Astrocyte of the cerebellum (primary cell): Measurements from ENCODE around the gene SH3GL3.

Source experiments
- DNase-seq: peaks from one replicate; pipeline ENCODE4 v3.0.0-alpha.2; 2011; ENCODE audit warnings: low read depth
- H3K4me3 ChIP-seq: 2 replicates; pipeline ENCODE4 v1.5.1; 2011; ENCODE audit warnings: mild to moderate bottlenecking, low read depth, low read length, moderate library complexity
- in situ Hi-C: cut with HindIII; loops from 2 replicates; pipeline ENCODE4 v1.10.0; 2017; ENCODE audit warnings: low sequenced_read_pairs
- TF ChIP-seq, protein P1 (sequence below): IDR thresholded peaks from 2 replicates; pipeline ENCODE4 v1.5.1; 2012; ENCODE audit warnings: low read length, low read depth, moderate library complexity, mild to moderate bottlenecking; ENCODE audit errors: missing control alignments

Gene SH3GL3

DNA sequence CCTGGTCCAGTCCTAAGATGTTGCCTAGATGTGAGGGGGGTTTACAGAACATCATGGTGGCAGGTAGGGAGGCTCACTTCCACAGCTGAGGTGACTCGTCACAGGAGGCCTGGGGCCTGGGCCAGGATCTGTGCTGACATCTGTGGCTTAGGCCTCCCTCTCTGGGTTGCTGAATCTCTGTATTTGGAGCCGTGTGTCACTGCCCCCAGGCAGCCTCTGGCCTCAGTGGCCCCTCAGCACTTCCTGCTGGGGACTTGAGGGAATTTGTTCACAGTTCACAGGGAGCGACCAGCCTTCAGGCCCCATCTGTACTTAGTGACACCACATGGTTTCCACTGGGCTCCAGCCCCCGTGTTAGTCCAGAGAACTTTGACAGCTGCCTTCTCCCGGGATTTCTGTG is 165.1 kb downstream of the SH3GL3 start:
- no peak for DNase-seq
- in situ Hi-C loops, result no loop called here
- TF ChIP-seq, protein P1, sequence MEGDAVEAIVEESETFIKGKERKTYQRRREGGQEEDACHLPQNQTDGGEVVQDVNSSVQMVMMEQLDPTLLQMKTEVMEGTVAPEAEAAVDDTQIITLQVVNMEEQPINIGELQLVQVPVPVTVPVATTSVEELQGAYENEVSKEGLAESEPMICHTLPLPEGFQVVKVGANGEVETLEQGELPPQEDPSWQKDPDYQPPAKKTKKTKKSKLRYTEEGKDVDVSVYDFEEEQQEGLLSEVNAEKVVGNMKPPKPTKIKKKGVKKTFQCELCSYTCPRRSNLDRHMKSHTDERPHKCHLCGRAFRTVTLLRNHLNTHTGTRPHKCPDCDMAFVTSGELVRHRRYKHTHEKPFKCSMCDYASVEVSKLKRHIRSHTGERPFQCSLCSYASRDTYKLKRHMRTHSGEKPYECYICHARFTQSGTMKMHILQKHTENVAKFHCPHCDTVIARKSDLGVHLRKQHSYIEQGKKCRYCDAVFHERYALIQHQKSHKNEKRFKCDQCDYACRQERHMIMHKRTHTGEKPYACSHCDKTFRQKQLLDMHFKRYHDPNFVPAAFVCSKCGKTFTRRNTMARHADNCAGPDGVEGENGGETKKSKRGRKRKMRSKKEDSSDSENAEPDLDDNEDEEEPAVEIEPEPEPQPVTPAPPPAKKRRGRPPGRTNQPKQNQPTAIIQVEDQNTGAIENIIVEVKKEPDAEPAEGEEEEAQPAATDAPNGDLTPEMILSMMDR, result no peak
- H3K4me3 ChIP-seq, result no peak overlapping the region

DNA sequence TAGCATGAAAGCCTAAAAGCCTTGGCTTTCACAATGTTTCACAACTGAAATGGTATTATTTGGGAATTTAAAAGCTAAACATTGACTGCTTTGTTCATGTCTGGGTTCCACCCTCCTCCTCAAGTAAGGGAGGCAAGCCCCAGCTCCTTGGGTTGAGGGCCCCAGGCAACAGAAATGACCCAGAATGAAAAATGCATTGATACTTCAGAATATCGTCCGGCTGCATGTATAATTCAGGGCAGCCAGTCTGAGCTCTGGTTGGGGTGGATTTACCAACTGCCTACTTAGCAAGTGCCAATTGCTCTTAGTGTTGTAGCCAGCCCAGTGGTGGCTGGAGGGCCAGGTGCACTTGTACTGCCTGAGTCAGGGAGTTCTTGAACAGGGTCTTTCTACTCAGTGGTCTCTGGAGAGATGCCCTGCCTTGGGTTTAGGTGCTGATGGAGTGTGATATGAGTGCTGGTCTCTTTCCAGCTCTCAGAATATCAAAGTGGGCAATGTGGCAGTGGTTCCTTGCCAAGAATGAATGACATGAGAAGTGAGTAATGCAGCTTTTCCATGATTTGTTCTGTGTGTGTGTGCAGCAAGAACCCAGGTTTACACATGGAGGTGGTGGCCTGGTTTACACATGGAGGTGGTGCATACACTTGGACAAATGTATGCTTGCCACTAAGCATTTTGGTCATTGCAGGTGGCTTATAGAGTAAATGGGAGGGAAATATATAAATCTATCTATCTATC is 165.9 kb downstream of the SH3GL3 start:
- H3K4me3 ChIP-seq, result no peak overlapping the region
- no peak for DNase-seq
- TF ChIP-seq, protein P1, result no peak
- in situ Hi-C loops, result no loop called here

DNA sequence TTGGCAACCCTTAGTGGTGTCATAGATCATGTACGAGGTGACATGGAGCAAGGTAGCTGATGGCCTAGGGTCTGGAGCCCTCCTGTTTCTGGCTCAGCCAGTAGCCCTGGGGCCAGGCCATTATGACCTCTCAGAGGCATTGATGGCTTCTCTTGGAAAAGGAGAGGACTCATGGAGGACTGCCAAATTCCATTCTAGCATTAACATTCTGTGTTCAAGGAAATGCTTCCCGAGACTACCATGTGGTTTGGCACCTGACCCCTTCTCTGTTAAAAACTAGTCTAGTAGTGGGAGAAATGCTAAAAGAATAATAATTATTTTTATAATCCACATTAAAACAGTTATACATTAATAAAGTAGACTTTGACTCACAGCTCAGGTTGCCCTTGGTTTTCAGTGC is 166.6 kb downstream of the SH3GL3 start:
- H3K4me3 ChIP-seq, result no peak overlapping the region
- in situ Hi-C loops, result no loop called here
- TF ChIP-seq, protein P1, result no peak
- peak; percentile 46 for DNase-seq

DNA sequence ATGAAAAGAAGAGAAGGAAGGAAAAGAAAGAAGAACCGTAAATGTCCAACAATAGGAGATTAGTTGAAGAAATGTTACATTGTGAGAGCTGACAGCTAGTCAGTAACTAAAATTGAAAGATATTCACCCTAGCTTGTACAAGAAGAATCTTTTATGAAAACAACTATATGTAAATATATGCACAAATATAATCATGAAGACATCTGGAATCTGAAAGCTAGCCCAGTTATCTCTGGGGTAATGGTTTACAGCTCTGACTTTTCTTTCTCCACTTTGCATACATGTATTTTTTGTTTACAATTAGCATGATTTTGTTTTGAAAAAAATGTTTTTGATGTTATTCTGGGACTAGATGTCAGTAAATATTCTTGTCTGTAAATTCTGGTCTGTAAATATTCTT is 169.7 kb downstream of the SH3GL3 start:
- in situ Hi-C loops, result no loop called here
- H3K4me3 ChIP-seq, result no peak overlapping the region
- TF ChIP-seq, protein P1, result no peak
- no peak for DNase-seq

DNA sequence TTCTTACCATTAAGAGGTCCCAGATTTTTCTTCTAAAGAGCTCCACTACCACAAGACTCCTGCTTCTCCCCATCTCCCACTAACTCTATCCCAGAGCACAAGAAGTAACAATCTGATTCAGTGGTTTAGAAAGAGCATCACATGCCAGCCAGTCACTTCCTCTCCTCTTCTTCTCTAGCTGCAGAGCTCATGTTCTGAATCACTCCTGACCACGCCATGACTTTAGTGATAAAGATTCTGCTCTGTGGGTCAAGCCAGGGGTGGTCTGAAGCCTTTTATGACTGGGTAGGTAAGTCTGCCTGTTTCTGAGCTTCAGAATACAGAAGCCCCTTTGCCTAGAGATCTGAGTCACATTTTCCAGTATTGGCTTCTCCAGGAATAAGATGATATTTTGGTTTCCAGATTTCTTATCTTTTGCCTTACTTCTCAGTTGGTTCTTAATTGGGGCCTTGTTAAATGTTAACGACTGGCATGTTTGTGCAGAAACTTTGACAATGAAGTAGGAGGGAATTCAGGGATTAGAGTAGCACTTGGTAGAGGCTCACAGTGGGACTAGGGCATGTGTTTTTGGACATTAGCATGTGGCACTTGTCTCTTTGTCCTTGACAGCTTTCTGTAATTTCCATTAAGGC is 179.1 kb downstream of the SH3GL3 start:
- in situ Hi-C loops, result no loop called here
- no peak for DNase-seq
- H3K4me3 ChIP-seq, result no peak overlapping the region
- TF ChIP-seq, protein P1, result no peak

DNA sequence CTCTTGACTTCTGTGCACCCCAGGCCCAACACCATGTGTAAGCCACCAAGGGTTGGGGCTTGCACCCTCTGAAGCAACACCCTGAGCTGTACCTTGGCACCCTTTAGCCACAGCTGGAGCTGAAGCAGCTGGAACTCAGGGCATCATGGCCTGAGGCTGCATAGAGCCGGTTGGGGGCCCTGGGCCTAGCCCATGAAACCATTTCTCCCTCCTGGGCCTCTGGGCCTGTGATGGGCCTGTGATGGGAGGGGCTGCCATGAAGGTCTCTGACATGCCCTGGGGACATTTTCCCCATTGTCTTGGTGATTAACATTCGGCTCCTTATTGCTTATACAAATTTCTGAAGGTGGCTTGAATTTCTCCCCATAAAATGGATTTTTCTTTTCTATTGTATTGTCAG is 184.4 kb downstream of the SH3GL3 start:
- no peak for DNase-seq
- in situ Hi-C loops, result no loop called here
- no peak overlapping the region for H3K4me3 ChIP-seq
- TF ChIP-seq, protein P1, result no peak
